IgD-negative memory B cell (primary cell): Measurements from ENCODE around the gene NCAN. TPM values are rescaled to one million over a fixed set of nuclear protein-coding genes. Genes with fewer than 3 reads are reported as not detected.

ENCODE experiments used
- H3K27ac Mint-ChIP-seq, 3 donors: one replicate each; pipeline ENCODE4 v1.8.0; 2020 to 2022; ENCODE audit warnings: mild to moderate bottlenecking in 3 of 3, mixed read lengths in 3 of 3, moderate library complexity in 1 of 3
- H3K27me3 Mint-ChIP-seq: one replicate; pipeline ENCODE4 v1.8.0; 2021; ENCODE audit warnings: mixed read lengths
- H3K36me3 Mint-ChIP-seq: one replicate; pipeline ENCODE4 v1.8.0; 2020; ENCODE audit warnings: mild to moderate bottlenecking, mixed read lengths
- H3K4me1 Mint-ChIP-seq, 3 donors: one replicate each; pipeline ENCODE4 v1.8.0; 2020 to 2022; ENCODE audit warnings: mixed read lengths in 3 of 3, mild to moderate bottlenecking in 1 of 3
- H3K4me3 Mint-ChIP-seq, 4 donors: one replicate each; pipeline ENCODE4 v1.8.0; 2020 to 2022; ENCODE audit warnings: mild to moderate bottlenecking in 4 of 4, mixed read lengths in 4 of 4, moderate library complexity in 3 of 4
- H3K9me3 Mint-ChIP-seq, 3 donors: one replicate each; pipeline ENCODE4 v1.8.0; 2020 to 2021; ENCODE audit warnings: mixed read lengths in 3 of 3, mild to moderate bottlenecking in 1 of 3
- polyA plus RNA-seq: library from polyadenylated mRNA; unstranded; fragments of 300-500 nt; fragmentation: Illumina TruSeq; gene quantifications from one replicate; pipeline ENCODE4 v1.2.3, GENCODE V29; 2021

NCAN gene
- polyA plus RNA-seq, 1 donor from 2014 or later: not detected

- Mint-ChIP-seq H3K27ac (no peak overlapping the region), H3K36me3 (peaks cover 11% of the 10 kb centered on the region), H3K4me3 (no peak overlapping the region), H3K9me3 (no peaks in the 10 kb centered on the region), H3K4me1 (no peaks in the 10 kb centered on the region), H3K27me3 (no peaks in the 10 kb centered on the region)
These were observed 86.0 kb downstream of the NCAN start for GRCh38 chr19:19297759-19298158.

DNA sequence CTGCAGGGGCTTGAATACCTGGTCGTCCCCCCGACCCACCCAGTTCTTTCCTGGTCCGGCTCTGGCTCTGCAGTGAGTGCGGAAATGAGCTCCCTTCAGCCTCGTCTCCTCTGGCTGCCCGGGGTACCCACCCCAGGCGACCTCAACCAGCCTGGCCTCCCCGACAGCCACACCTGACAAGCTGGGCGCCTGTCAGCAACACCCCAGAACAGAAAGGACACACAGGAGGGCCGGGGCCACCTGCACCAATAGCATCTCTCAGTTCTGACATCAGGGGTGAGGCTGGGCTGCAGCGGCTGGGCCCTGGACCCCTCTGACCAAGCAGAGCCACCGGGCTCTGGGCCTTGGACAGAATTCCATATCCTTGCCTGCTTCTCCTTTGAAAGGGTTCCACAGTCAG is 88.9 kb downstream of the NCAN start:
- Mint-ChIP-seq H3K4me1 (no peaks in the 10 kb centered on the region), H3K36me3 (peaks cover 1% of the 10 kb centered on the region), H3K9me3 (no peaks in the 10 kb centered on the region), H3K27me3 (no peaks in the 10 kb centered on the region), H3K4me3 (no peak overlapping the region), H3K27ac (no peak overlapping the region)

Other genes starting within 250 kb of the NCAN start
- 11.8 TPM for gene SUGP2, start 178.4 kb upstream of the NCAN start, polyA plus RNA-seq
- gene ARMC6, start 178.4 kb upstream of the NCAN start, polyA plus RNA-seq: 27.9 TPM
- gene SLC25A42, start 148.0 kb upstream of the NCAN start, polyA plus RNA-seq: 35.9 TPM
- gene TMEM161A, start 73.5 kb upstream of the NCAN start, polyA plus RNA-seq: 18.5 TPM
- gene MEF2B, start 41.7 kb upstream of the NCAN start, polyA plus RNA-seq: 1.8 TPM
- gene BORCS8, start 19.8 kb upstream of the NCAN start, polyA plus RNA-seq: 21.6 TPM
- gene RFXANK, start 19.7 kb upstream of the NCAN start, polyA plus RNA-seq: 91.4 TPM
- 37.6 TPM for gene NR2C2AP, start 8.5 kb upstream of the NCAN start, polyA plus RNA-seq
- not detected for gene TM6SF2, start 61.3 kb downstream of the NCAN start, polyA plus RNA-seq
- gene SUGP1, start 108.6 kb downstream of the NCAN start, polyA plus RNA-seq: 42.1 TPM
- gene MAU2, start 108.9 kb downstream of the NCAN start, polyA plus RNA-seq: 24.5 TPM
- gene GATAD2A, start 193.7 kb downstream of the NCAN start, polyA plus RNA-seq: 16.6 TPM